HepG2 (cell line): Measurements from ENCODE around the gene ETFRF1. TPM values are rescaled to one million over a fixed set of nuclear protein-coding genes. Genes with fewer than 3 reads are reported as not detected.

Experiments used
- ATF1 ChIP-seq: IDR thresholded peaks from 2 replicates; pipeline ENCODE4 v1.6.1; 2016; ENCODE audit warnings: mild to moderate bottlenecking, control low read depth
- CTCF ChIP-seq: sonication (generic); formaldehyde crosslinking; IDR thresholded peaks from 2 replicates; pipeline ENCODE4 v1.5.0; 2020; ENCODE audit warnings: mild to moderate bottlenecking, missing genetic modification reagents, moderate library complexity
- HOXA9 ChIP-seq: sonication (generic); formaldehyde crosslinking; IDR thresholded peaks from 2 replicates; pipeline ENCODE4 v1.8.1; 2022; ENCODE audit warnings: missing genetic modification reagents, mild to moderate bottlenecking, moderate library complexity, borderline replicate concordance
- JUN ChIP-seq: sonication (generic); formaldehyde crosslinking; IDR thresholded peaks from 2 replicates; pipeline ENCODE4 v1.4.0; 2020; ENCODE audit warnings: mild to moderate bottlenecking, missing genetic modification reagents
- KAT8 ChIP-seq: IDR thresholded peaks from 2 replicates; pipeline ENCODE4 v1.6.1; 2016; ENCODE audit warnings: missing genetic modification reagents, missing compliant biosample characterization
- LRRFIP1 ChIP-seq: sonication (generic); formaldehyde crosslinking; conservative IDR thresholded peaks from 2 replicates; pipeline ENCODE4 v1.4.0; 2020; ENCODE audit warnings: missing genetic modification reagents
- SIN3A ChIP-seq: IDR thresholded peaks from 2 replicates; pipeline ENCODE4 v1.6.1; 2011; ENCODE audit warnings: low read depth, mild to moderate bottlenecking, control low read depth, low read length, borderline replicate concordance
- TAF15 ChIP-seq: fragments of 200-400 bp; formaldehyde crosslinking; IDR thresholded peaks from one replicate; pipeline ENCODE4 v1.6.1; 2018; ENCODE audit warnings: mild to moderate bottlenecking, low read depth, low read length; ENCODE audit not compliant: poor library complexity, severe bottlenecking
- ZBTB1 ChIP-seq: sonication (generic); formaldehyde crosslinking; IDR thresholded peaks from 2 replicates; pipeline ENCODE4 v1.4.0; 2020; ENCODE audit warnings: missing genetic modification reagents, borderline replicate concordance
- ZEB1 ChIP-seq: IDR thresholded peaks from 2 replicates; pipeline ENCODE4 v1.6.1; 2012; ENCODE audit warnings: mild to moderate bottlenecking, low read depth, inconsistent platforms; ENCODE audit not compliant: insufficient replicate concordance
- ZFP36 ChIP-seq: fragments of 150-350 bp; IDR thresholded peaks from 2 replicates; pipeline ENCODE4 v1.6.1; 2018; ENCODE audit warnings: borderline replicate concordance, low read length, low read depth; ENCODE audit not compliant: partially characterized antibody
- ZNF12 ChIP-seq: sonication (generic); formaldehyde crosslinking; IDR thresholded peaks from 2 replicates; pipeline ENCODE4 v1.5.0; 2020; ENCODE audit warnings: missing genetic modification reagents
- ZNF136 ChIP-seq: sonication (generic); formaldehyde crosslinking; IDR thresholded peaks from 2 replicates; pipeline ENCODE4 v1.8.1; 2022; ENCODE audit warnings: low read depth, mild to moderate bottlenecking, moderate library complexity, missing genetic modification reagents
- ZNF143 ChIP-seq: sonication (generic); formaldehyde crosslinking; IDR thresholded peaks from 2 replicates; pipeline ENCODE4 v1.4.0; 2020; ENCODE audit warnings: missing genetic modification reagents
- ZNF282 ChIP-seq: fragments of 450-650 bp; IDR thresholded peaks from 2 replicates; pipeline ENCODE4 v1.6.1; 2018; ENCODE audit not compliant: partially characterized antibody
- ZNF557 ChIP-seq: sonication (generic); formaldehyde crosslinking; IDR thresholded peaks from 2 replicates; pipeline ENCODE4 v1.4.0; 2020; ENCODE audit warnings: missing genetic modification reagents
- ZNF563 ChIP-seq: sonication (generic); formaldehyde crosslinking; IDR thresholded peaks from 2 replicates; pipeline ENCODE4 v1.8.0; 2022; ENCODE audit warnings: mild to moderate bottlenecking, moderate library complexity, missing genetic modification reagents
- ZNF589 ChIP-seq: sonication (generic); formaldehyde crosslinking; conservative IDR thresholded peaks from 2 replicates; pipeline ENCODE4 v1.8.0; 2022; ENCODE audit warnings: mild to moderate bottlenecking, moderate library complexity, missing genetic modification reagents
- ZNF598 ChIP-seq: sonication (generic); formaldehyde crosslinking; IDR thresholded peaks from 2 replicates; pipeline ENCODE4 v1.5.1; 2020; ENCODE audit warnings: mild to moderate bottlenecking, missing genetic modification reagents, borderline replicate concordance
- polyA plus RNA-seq, 8 experiments: library from polyadenylated mRNA; depleted of rRNA in 3 of 8; stranded (reverse) in 7 of 8; unstranded in 1 of 8; fragments of >200 nt; fragmentation: Illumina TruSeq in 4 of 8; extraction: Trizol in 4 of 8; gene quantifications; 2 replicates each; pipeline versions ENCODE4 v1.2.1 to v1.2.3, GENCODE V29; 2011 to 2016; ENCODE audit warnings: low read depth in 4 of 8, missing spikeins in 1 of 8, mixed read lengths in 1 of 8; ENCODE audit not compliant: insufficient read depth in 1 of 8
- total RNA-seq, 5 experiments: library from RNA; depleted of rRNA; stranded (reverse); fragments of >200 nt; fragmentation: Illumina TruSeq; extraction: Trizol; gene quantifications; 2 replicates each; pipeline ENCODE4 v1.2.3, GENCODE V29; 2016; ENCODE audit warnings: low read depth in 1 of 5
- TF ChIP-seq, protein P1 (sequence below): sonication (generic); formaldehyde crosslinking; IDR thresholded peaks from 2 replicates; pipeline ENCODE4 v1.4.0; 2020; ENCODE audit warnings: missing genetic modification reagents

Gene ETFRF1
- total and polyA plus RNA-seq, 2 of the 13 experiments (the other 11 are each of a cell fraction or from before 2014, with no cell fraction given): 6.8 to 7.0 TPM

DNA sequence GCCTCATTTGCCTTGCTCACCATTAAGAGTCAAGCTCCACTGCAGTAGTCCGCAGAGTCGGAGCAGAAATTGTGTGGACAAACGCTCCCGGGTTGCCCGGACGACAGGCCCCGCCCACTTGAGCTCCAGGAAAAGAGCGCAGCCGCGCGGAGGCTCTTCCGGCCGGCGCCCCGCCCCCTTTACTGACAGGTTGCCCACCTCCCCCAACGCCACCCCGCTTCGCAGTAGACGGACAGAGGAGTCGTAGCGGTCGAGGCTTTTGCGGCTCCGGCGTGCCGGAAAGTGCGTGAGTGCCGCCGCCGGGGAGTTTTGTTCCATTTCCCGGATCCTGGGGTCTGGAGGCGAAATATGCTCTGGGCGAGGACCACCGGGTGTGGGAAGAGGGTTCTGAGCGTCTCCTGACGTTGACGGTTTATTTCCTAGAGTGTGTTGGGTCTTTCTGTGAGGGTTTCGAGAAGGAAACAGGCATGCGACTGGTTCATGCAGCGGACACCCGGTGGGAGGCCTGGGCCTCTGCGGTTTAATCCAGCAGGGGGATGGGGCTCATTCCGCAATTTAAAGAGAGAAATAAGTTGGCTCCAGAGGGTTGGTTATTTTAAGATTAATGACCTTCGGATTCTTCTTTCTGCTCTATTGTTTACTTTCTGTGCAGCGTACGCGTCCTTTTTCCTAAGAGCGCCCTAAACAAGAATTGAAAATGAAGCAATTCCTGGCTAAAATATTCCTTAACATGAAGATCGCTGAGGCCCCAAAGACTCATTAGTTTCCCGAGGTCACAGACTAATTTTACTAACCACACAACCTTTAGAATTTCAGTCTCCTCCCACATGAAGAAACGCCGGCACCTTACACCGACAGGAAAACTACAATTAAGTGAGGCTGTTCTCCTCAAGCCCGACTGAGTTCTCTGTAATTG is at the start of gene ETFRF1, which contains the start of gene DNAI7 (continued):
- no peak; the same call in 1 of the 2 replicates for TF ChIP-seq ZNF136 (CRISPR knock-in tag)
- no peak for TF ChIP-seq ZNF557 (CRISPR knock-in tag)
- TF ChIP-seq LRRFIP1 (CRISPR knock-in tag): no peak
- 0 out of 2 replicates have a peak, but pooled peaks have one; percentile 30 for TF ChIP-seq ATF1 (CRISPR knock-in tag)
- no peak for TF ChIP-seq ZNF282
- no peak for TF ChIP-seq JUN
- TF ChIP-seq, protein P1, sequence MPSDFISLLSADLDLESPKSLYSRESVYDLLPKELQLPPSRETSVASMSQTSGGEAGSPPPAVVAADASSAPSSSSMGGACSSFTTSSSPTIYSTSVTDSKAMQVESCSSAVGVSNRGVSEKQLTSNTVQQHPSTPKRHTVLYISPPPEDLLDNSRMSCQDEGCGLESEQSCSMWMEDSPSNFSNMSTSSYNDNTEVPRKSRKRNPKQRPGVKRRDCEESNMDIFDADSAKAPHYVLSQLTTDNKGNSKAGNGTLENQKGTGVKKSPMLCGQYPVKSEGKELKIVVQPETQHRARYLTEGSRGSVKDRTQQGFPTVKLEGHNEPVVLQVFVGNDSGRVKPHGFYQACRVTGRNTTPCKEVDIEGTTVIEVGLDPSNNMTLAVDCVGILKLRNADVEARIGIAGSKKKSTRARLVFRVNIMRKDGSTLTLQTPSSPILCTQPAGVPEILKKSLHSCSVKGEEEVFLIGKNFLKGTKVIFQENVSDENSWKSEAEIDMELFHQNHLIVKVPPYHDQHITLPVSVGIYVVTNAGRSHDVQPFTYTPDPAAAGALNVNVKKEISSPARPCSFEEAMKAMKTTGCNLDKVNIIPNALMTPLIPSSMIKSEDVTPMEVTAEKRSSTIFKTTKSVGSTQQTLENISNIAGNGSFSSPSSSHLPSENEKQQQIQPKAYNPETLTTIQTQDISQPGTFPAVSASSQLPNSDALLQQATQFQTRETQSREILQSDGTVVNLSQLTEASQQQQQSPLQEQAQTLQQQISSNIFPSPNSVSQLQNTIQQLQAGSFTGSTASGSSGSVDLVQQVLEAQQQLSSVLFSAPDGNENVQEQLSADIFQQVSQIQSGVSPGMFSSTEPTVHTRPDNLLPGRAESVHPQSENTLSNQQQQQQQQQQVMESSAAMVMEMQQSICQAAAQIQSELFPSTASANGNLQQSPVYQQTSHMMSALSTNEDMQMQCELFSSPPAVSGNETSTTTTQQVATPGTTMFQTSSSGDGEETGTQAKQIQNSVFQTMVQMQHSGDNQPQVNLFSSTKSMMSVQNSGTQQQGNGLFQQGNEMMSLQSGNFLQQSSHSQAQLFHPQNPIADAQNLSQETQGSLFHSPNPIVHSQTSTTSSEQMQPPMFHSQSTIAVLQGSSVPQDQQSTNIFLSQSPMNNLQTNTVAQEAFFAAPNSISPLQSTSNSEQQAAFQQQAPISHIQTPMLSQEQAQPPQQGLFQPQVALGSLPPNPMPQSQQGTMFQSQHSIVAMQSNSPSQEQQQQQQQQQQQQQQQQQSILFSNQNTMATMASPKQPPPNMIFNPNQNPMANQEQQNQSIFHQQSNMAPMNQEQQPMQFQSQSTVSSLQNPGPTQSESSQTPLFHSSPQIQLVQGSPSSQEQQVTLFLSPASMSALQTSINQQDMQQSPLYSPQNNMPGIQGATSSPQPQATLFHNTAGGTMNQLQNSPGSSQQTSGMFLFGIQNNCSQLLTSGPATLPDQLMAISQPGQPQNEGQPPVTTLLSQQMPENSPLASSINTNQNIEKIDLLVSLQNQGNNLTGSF (CRISPR knock-in tag): no peak
- no peak for TF ChIP-seq ZFP36
- 0 out of 2 replicates have a peak, but pooled peaks have one; percentile 62 for TF ChIP-seq ZNF563 (CRISPR knock-in tag)
- no peak for TF ChIP-seq ZNF589 (CRISPR knock-in tag)
- no peak for TF ChIP-seq ZNF143 (CRISPR knock-in tag)
- peak; percentile 54; the same call in 1 of the 2 replicates for TF ChIP-seq ZNF598 (CRISPR knock-in tag)
- TF ChIP-seq TAF15: no peak
- peak; percentile 87 for TF ChIP-seq SIN3A
- TF ChIP-seq CTCF: no peak
- TF ChIP-seq ZEB1: no peak
- TF ChIP-seq HOXA9: 0 out of 2 replicates have a peak, but pooled peaks have one; percentile 42
- TF ChIP-seq ZNF12 (CRISPR knock-in tag): no peak; the same call in 1 of the 2 replicates
- TF ChIP-seq KAT8 (CRISPR knock-in tag): peak; percentile 87
- TF ChIP-seq ZBTB1 (CRISPR knock-in tag): no peak
